ENCODE measurements around the gene SCRT2. TPM values are rescaled to one million over a fixed set of nuclear protein-coding genes. Genes with fewer than 3 reads are reported as not detected.

The SCRT2 gene
- total and polyA plus RNA-seq, 7 donors, result not detected

DNA sequence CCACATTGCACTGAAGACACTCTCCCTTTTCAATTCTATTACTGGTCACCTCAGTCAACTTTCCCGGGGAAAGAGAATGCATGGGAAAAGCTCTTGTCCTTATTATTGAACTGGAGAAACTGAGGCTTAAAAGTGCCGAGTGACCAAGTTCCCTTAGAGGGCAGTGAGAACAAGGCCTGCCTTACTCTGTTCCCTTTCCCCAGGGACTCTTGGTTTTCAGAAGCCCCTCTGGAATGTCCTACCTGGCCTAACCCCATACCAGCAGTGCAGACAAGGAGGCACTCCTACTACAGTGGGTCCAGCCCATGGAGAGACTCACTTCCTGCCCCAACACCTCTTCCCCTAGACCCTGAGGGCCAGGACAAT is 28.8 kb downstream of the SCRT2 start:
- intact Hi-C loops (cut with DNase I), result no loop called here
- H3K36me3 ChIP-seq, result peaks cover 14 to 39% (median 26%) of the 10 kb centered on the region in 4 donors

GRCh38 chr20:646107-646867 is 29.3 kb downstream of the SCRT2 start:
- Histone ChIP-seq H3K4me1 (peaks cover 0 to 15% (median 12%) of the 10 kb centered on the region in 4 donors), H3K36me3 (peaks cover 14 to 39% (median 26%) of the 10 kb centered on the region in 4 donors), H3K27ac (no peak overlapping the region), H3K4me3 (no peak overlapping the region), H3K9me3 (no peaks in the 10 kb centered on the region), H3K27me3 (peaks cover 0 to 17% (median 9%) of the 10 kb centered on the region in 3 donors)
- intact Hi-C loops (cut with DNase I), result no loop called here
- no peak for DNase-seq
- 86 to 89% methylated on average over 10 of the region's 10 CpGs for WGBS, 2 donors
- no peak for TF ChIP-seq CTCF (IDR thresholded peaks at IDR 0.05)
- no peak for TF ChIP-seq EP300 (IDR thresholded peaks at IDR 0.05)
- no peak for TF ChIP-seq POLR2A (IDR thresholded peaks at IDR 0.05)
- TF ChIP-seq POLR2AphosphoS5 (IDR thresholded peaks at IDR 0.05), result no peak

More for the DNA sequence above, 28.8 kb downstream of the SCRT2 start:
- peaks cover 0 to 17% (median 15%) of the 10 kb centered on the region in 4 donors for H3K4me1 ChIP-seq
- peaks cover 0 to 13% (median 9%) of the 10 kb centered on the region in 3 donors for H3K27me3 ChIP-seq
- H3K4me3 ChIP-seq, result no peak overlapping the region
- no peaks in the 10 kb centered on the region for H3K9me3 ChIP-seq
- TF ChIP-seq POLR2AphosphoS5 (IDR thresholded peaks at IDR 0.05) (no peak), CTCF (IDR thresholded peaks at IDR 0.05) (no peak), EP300 (IDR thresholded peaks at IDR 0.05) (no peak), POLR2A (IDR thresholded peaks at IDR 0.05) (no peak)
- 91 to 94% methylated on average over 2 of the region's 2 CpGs for WGBS, 2 donors
- DNase-seq, result no peak
- no peak overlapping the region for H3K27ac ChIP-seq

DNA sequence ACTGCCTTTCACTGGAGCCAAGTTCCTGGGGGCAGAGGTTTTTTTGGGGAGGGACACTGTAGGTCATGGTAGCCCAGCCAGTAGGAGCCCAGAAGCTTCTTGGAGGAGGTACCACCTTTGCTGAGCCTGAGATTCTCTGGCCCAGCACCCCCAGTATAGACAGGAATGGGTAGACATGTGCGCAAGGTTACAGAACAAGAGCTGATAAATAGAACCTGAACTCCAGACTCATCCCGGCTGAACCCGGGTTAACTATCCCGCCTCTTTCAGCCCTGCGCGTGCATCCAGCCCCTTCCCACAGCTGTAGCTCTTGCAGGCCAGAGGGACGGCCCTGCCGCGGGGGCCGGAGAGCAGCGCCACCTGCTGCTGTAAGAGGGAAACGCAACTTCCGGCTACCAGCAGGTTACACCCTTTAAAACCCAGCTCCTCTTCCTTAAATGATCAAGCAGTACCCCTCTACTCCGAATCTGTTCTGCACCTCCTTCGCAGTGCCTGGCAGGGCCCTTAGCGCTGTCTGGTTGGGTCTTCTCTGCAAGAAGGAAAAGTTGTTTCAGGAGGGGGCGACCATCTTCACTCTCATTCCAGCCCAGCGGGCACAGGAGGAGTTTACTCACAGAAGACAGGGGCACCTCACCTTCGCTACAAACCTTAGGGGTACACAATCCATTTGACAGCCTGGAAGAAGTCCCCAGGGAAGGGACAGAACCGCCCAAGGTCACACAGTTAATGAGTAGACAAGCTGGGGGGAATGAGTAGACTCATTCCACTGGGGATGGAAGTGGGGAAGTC is 30.1 kb downstream of the SCRT2 start:
- H3K9me3 ChIP-seq, result no peaks in the 10 kb centered on the region
- H3K27me3 ChIP-seq, result peaks cover 0 to 21% (median 9%) of the 10 kb centered on the region in 3 donors
- DNase-seq, result no peak
- H3K36me3 ChIP-seq, result peaks cover 14 to 36% (median 24%) of the 10 kb centered on the region in 4 donors
- peak; percentile 54 to 88 (median 80) for TF ChIP-seq CTCF (IDR thresholded peaks at IDR 0.05)
- no peak for TF ChIP-seq POLR2A (IDR thresholded peaks at IDR 0.05)
- TF ChIP-seq EP300 (IDR thresholded peaks at IDR 0.05), result no peak
- no peak for TF ChIP-seq POLR2AphosphoS5 (IDR thresholded peaks at IDR 0.05)
- H3K27ac ChIP-seq, result no peak overlapping the region
- intact Hi-C loops (cut with DNase I), result no loop called here
- H3K4me1 ChIP-seq, result peaks cover 0 to 15% (median 12%) of the 10 kb centered on the region in 4 donors
- 15 to 19% methylated on average over 20 of the region's 20 CpGs for WGBS, 2 donors
- no peak overlapping the region for H3K4me3 ChIP-seq

- no peak for DNase-seq
- intact Hi-C loops (cut with DNase I), result no loop called here
- 77 to 82% methylated on average over 11 of the region's 11 CpGs for WGBS, 2 donors
- peaks cover 14 to 29% (median 21%) of the 10 kb centered on the region in 4 donors for H3K36me3 ChIP-seq
- peaks cover 0 to 21% (median 9%) of the 10 kb centered on the region in 3 donors for H3K27me3 ChIP-seq
- no peaks in the 10 kb centered on the region for H3K9me3 ChIP-seq
- H3K4me1 ChIP-seq, result peaks cover 0 to 15% (median 12%) of the 10 kb centered on the region in 4 donors
- H3K4me3 ChIP-seq, result no peak overlapping the region
- no peak for TF ChIP-seq EP300 (IDR thresholded peaks at IDR 0.05)
- no peak overlapping the region for H3K27ac ChIP-seq
These were observed 30.8 kb downstream of the SCRT2 start for GRCh38 chr20:644692-645317.

Data from sigmoid colon (tissue), 7 donors.